Measurements from ENCODE around the gene IGLL1. TPM values are rescaled to one million over a fixed set of nuclear protein-coding genes. Genes with fewer than 3 reads are reported as not detected.

Gene IGLL1
- total RNA-seq, 6 donors from 2014 or later = not detected

DNA sequence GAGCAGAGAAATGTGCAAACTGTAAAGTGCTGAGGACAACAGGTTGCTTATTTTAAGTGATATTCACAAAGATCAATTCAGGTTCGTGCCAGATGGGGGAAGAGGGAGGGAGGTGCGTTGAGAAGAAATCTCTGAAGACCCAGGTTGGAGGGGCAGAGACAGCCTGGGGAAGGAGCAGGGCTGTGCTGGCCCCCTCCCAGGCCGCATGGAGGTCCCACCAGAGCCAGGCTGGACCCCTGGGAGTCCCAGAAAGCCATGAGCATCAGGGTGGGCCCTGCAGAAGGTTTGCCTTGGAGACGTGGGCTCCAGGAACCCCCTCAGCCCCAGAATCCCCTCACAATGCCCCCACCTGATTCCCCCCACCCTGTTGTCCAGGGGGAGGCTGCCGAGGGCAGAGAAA lies 47.4 kb downstream of the IGLL1 start:
- H3K27me3 ChIP-seq = no peaks in the 10 kb centered on the region
- H3K4me3 ChIP-seq = no peak overlapping the region
- no peaks in the 10 kb centered on the region for H3K9me3 ChIP-seq
- DNase-seq (no peak), ATAC-seq (ENCODE audit: low FRiP score in 2 of 2) (no peak)
- peaks cover 22 to 35% (median 32%) of the 10 kb centered on the region in 4 donors for H3K4me1 ChIP-seq
- no peak overlapping the region for H3K27ac ChIP-seq
- no peak for TF ChIP-seq CTCF (IDR thresholded peaks at IDR 0.05)
- no peak for TF ChIP-seq POLR2A (IDR thresholded peaks at IDR 0.05)
- no peak for TF ChIP-seq EP300 (IDR thresholded peaks at IDR 0.05)
- TF ChIP-seq POLR2AphosphoS5 (IDR thresholded peaks at IDR 0.05) = no peak
- WGBS, 2 donors = 85 to 88% methylated on average over 4 to 5 of the region's 5 CpGs
- no peaks in the 10 kb centered on the region for H3K36me3 ChIP-seq

DNA sequence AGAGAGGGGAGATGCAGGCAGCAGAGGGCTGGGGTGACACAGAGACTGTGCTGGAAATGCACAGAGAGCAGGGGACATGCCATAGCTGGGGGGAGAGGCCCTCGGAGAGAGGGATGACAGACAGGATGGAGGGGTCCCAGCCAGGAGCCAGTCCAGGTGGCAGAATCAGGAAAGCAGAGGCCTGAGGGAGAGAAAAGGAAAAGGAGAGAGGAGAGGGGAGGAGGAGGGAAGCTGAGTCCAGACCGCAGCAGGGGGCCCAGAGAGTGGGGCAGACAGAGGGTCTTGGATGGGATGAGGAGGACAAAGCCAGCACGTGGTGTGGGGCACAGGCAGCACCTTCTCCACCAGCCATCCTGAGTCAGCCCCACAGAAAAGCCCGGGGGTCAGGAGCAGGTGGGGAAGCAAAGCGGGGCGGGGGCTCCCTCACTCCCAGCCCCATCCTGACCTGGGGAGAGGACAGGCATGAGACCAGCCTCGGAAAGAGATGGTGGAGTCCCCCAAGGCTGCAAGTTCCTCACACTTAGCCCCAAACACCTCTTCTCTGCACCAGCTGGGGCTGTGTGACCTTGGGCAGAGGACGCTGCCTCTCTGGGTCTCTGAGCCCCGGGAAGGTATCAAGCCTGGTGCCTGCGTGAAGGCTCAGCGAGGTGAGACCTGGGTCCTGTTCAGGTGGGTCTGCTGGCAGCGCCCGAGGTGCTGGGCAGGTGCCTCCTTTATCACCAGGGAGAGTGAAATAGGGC lies 48.0 kb downstream of the IGLL1 start:
- DNase-seq (no peak), ATAC-seq (ENCODE audit: low FRiP score in 2 of 2) (no peak)
- Histone ChIP-seq H3K27me3 (no peaks in the 10 kb centered on the region), H3K27ac (no peak overlapping the region), H3K9me3 (no peaks in the 10 kb centered on the region), H3K36me3 (no peaks in the 10 kb centered on the region), H3K4me1 (peaks cover 22 to 35% (median 32%) of the 10 kb centered on the region in 4 donors), H3K4me3 (no peak overlapping the region)
- WGBS, 2 donors = 84 to 88% methylated on average over 11 to 13 of the region's 13 CpGs
- TF ChIP-seq POLR2AphosphoS5 (IDR thresholded peaks at IDR 0.05) (no peak), POLR2A (IDR thresholded peaks at IDR 0.05) (no peak), EP300 (IDR thresholded peaks at IDR 0.05) (no peak), CTCF (IDR thresholded peaks at IDR 0.05) (no peak)

- Histone ChIP-seq H3K4me1 (peaks cover 22 to 33% (median 28%) of the 10 kb centered on the region in 4 donors), H3K36me3 (no peaks in the 10 kb centered on the region), H3K27me3 (no peaks in the 10 kb centered on the region), H3K27ac (no peak overlapping the region), H3K4me3 (no peak overlapping the region), H3K9me3 (no peaks in the 10 kb centered on the region)
- DNase-seq (peak in 1 of 2 donors; percentile 42), ATAC-seq (ENCODE audit: low FRiP score in 2 of 2) (no peak)
- TF ChIP-seq POLR2AphosphoS5 (IDR thresholded peaks at IDR 0.05) (no peak), EP300 (IDR thresholded peaks at IDR 0.05) (no peak), POLR2A (IDR thresholded peaks at IDR 0.05) (no peak), CTCF (IDR thresholded peaks at IDR 0.05) (no peak)
- WGBS, 2 donors = 92 to 100% methylated on average over 17 to 24 of the region's 24 CpGs
These were observed 48.7 kb downstream of the IGLL1 start for GRCh38 chr22:23531283-23531956.

- peaks cover 17 to 31% (median 24%) of the 10 kb centered on the region in 4 donors for H3K4me1 ChIP-seq
- WGBS, 2 donors = 99 to 100% methylated on average over 5 to 6 of the region's 7 CpGs
- ATAC-seq (ENCODE audit: low FRiP score in 2 of 2) = no peak
- DNase-seq = no peak
- no peaks in the 10 kb centered on the region for H3K9me3 ChIP-seq
- H3K27me3 ChIP-seq = no peaks in the 10 kb centered on the region
- H3K27ac ChIP-seq = no peak overlapping the region
- no peak overlapping the region for H3K4me3 ChIP-seq
- no peaks in the 10 kb centered on the region for H3K36me3 ChIP-seq
- no peak for TF ChIP-seq EP300 (IDR thresholded peaks at IDR 0.05)
- no peak for TF ChIP-seq CTCF (IDR thresholded peaks at IDR 0.05)
- no peak for TF ChIP-seq POLR2A (IDR thresholded peaks at IDR 0.05)
- TF ChIP-seq POLR2AphosphoS5 (IDR thresholded peaks at IDR 0.05) = no peak
These were observed 49.3 kb downstream of the IGLL1 start for GRCh38 chr22:23530766-23531282.

All from upper lobe of left lung (tissue), 6 donors.